GM21360 (cell line): ENCODE measurements around the gene HMCN2.

ENCODE experiments used
- ATAC-seq: cut with Tn5 transposase; IDR thresholded peaks from one replicate; pipeline ENCODE4 v1.9.1; 2021; ENCODE audit warnings: mild to moderate bottlenecking, moderate library complexity; ENCODE audit not compliant: unreplicated experiment

The HMCN2 gene

GRCh38 chr9:130459941-130460669 lies 194.5 kb downstream of the HMCN2 start:
- no peak for ATAC-seq

DNA sequence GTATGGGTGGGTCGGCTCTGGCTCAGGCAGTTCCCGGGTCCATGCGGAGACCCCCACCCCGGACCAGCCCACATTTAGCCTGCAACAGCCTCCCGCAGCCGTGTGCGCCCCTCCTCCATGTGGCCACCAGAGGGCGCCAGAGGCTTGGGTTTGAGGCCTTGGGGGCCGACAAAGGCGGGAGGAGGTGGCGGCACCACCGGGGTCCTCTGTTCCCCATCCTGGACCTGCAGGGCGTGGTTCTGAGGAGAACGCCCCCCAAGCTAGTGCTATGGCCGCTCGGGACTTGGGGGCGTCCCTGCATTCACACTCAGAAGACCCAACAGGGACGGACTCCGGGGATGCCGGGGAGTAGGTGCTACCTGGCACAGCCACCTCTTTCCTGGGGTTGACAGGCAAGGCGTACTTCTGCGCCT lies 195.7 kb downstream of the HMCN2 start:
- ATAC-seq: no peak

- no peak for ATAC-seq
Measured at GRCh38 chr9:130461731-130462130, 196.2 kb downstream of the HMCN2 start.

GRCh38 chr9:130462685-130463540 lies 197.4 kb downstream of the HMCN2 start:
- no peak for ATAC-seq

GRCh38 chr9:130463763-130464745 lies 198.5 kb downstream of the HMCN2 start:
- ATAC-seq: no peak

GRCh38 chr9:130465383-130466096 lies 200.0 kb downstream of the HMCN2 start:
- no peak for ATAC-seq

DNA sequence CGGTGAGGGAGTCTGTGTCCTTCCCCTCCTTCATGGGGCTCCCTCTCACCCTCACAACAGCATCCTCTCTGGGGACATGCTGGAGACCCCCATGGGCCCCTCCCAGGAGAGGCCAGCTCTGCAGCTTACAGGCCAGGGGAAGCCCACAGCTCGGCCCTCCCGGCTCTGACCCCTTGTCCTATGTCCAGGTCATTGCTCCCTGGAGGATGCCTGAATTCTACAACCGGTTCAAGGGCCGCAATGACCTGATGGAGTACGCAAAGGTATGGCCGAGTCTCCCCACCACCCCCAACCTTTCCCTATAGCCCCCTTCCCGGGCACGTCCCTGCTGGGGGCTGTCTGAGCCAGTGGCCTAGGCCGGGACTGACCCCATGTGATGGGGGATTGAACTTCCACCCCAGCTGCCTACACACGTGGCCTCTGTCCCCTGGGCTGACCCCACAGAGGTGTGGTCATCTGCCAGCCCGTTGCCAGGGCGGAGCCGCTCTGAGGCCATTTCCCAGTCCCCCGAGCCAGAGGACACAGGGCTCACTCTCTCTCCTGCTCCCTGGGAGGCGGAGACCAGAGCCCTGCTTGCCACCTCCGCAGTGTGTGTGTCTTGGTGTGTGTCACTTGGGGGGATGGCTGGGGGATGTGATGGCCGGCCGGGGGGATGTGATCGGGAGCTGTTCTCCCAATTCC lies 201.1 kb downstream of the HMCN2 start:
- ATAC-seq: no peak

- ATAC-seq: no peak
Measured at GRCh38 chr9:130467316-130467715, 201.8 kb downstream of the HMCN2 start.

GRCh38 chr9:130468566-130468965 lies 203.0 kb downstream of the HMCN2 start:
- no peak for ATAC-seq

DNA sequence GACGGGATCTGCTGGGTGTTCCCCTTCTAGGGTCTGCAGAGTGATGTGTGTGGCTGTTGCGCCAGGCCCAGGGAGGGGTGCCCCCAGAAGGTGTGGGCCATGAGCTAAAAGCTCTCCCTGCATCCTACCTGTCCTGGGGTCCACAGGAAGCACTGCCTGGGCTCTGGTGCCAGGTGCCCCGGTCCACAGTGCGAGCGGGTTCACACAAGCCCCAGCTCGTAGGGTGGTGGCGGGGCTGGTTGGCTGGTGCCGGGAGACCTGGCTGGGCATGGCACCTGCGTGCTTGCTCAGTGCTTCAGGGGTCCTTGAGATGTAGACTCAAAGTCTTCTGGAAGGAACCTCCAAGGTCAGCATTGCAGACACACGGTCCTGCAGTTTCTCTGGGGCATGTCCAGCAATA lies 204.7 kb downstream of the HMCN2 start:
- no peak for ATAC-seq

DNA sequence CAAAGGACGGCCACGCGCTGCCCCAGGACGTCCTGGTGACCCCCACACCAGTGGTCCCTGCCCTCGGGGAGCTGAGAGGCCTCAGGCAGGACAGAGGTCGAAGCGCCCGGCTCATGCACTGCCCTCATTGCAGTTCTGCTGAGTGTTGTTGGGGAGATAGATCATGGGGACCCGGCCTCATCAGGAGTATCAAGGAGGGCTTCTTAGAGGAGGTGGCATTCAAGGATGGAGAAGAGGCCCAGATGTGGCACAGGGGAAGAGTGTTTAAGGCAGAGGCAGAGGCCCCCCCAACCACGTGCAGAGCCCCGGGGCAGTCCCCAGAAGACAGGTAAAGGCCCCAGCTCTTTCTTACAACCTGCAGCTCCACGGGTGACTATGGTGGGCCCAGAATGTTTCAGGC lies 205.4 kb downstream of the HMCN2 start:
- ATAC-seq: no peak

- ATAC-seq: no peak
Measured at GRCh38 chr9:130471411-130472183, 206.0 kb downstream of the HMCN2 start.

- ATAC-seq: no peak
Measured at GRCh38 chr9:130472184-130472705, 206.7 kb downstream of the HMCN2 start.

- ATAC-seq: no peak
Measured at GRCh38 chr9:130473009-130473408, 207.4 kb downstream of the HMCN2 start.

DNA sequence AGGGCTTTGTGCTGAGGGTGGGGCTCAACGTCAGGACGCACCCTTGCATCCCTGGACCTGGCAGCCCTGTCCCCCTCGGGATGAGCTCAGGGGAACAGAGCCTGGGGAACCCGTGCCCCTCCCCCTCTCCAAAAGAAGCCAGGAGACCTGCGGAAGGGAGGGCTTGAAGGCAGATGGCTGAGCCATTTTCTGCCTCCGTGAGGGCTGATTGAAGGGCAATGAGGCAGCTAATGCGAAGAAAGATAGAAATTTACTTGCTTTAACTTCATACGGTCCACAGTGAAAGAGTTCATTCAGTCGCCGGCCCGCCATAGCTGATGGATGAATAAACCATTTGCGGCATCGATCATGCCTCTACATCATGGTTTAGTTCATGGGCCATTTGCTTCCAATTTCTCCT lies 208.0 kb downstream of the HMCN2 start:
- no peak for ATAC-seq

DNA sequence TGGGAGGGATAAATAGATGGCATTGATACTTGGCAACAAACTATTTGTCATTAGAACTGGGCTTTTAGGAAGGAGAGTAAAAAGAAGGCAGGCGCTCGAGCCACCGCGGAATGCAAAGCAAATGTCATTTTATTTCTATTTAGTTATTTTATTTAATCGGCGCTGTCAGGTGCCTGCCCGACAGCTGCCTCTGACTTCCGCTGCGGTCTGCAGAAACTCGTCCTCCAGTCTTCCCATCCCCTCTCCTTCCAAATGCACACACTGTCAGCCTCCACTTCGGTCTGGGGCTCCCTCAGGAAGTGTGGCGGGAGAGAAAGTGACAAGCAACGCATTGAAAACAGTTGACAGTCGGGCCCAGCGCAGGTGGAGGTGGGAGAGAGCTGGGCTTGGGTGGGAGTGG lies 208.5 kb downstream of the HMCN2 start:
- ATAC-seq: no peak

DNA sequence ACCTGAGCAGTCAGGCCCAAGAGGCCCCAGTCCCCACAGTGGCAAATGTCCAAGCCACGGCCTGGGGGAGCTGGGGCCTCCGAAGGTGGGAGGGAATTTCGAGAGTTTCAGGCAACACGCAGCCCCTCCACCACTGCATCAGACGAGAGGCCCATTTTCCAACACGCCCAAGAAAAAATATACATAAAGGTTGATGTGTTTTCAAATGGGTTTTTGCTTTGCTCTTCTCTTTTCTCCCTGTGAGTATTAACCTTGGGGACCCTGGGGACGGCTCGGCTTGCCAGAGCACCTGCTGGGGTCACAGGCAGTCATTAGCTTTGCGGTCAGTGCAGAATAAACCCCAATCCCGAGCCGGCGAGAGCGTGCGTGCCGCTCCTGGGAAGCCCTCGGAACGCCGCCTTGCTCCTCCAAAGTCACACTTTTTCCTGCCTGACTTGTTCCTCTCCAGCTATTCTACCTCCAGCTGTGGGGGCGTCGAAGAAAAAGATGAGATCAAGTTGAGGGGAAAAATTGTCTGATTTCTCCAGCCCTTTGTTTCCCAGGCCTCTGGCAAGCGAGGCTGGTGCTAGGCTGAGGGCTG lies 210.7 kb downstream of the HMCN2 start:
- ATAC-seq: no peak

DNA sequence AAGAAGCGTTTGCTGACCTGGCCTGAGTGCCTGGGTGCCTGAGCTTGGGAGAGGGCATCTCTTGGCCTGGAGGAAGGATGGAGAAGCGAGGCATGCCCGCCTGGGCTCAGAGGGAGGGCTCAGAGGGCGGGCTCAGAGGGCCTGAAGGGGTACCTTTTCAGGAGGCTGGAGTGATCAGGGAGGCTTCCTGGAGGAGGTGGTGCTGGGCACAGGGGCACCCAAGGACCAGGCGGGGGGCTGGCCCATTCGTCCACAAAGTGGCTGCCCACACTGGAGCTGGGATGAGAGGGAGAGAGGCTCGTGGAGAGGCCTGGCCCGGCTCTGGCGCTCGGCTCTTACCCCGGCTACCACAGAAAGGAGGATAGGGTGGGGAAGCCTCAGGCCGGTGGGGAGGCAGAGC lies 212.0 kb downstream of the HMCN2 start:
- no peak for ATAC-seq
